NCI-H526 (cell line): ENCODE measurements around the gene SLC8A3.
A peak's percentile ranks its signal among the peaks of the same experiment; 100 is the strongest.

Experiments
- DNase-seq, 2 experiments: peaks; one replicate each; lab custom pipeline; 2025; lab: John Stamatoyannopoulos, UW

The SLC8A3 gene

DNA sequence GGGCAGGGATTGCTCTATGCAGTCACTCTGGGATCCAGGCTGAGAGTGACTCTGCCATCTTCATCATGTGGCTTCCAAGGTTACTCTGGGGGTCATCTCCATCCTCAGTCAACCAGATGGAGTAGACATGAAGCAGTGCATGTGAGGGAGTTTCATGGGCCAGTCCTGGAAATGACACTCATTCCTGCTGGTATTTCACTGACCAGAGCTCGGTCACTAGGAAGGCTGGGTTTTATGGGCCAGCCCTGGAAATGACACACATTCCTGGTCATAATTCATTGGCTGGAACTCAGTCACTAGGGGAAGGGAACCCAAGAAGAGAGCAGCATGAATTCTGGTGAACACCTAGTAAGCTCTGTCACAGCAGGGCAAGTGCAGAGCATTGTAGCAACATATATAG is 164.9 kb downstream of the SLC8A3 start:
- no peak for DNase-seq

DNA sequence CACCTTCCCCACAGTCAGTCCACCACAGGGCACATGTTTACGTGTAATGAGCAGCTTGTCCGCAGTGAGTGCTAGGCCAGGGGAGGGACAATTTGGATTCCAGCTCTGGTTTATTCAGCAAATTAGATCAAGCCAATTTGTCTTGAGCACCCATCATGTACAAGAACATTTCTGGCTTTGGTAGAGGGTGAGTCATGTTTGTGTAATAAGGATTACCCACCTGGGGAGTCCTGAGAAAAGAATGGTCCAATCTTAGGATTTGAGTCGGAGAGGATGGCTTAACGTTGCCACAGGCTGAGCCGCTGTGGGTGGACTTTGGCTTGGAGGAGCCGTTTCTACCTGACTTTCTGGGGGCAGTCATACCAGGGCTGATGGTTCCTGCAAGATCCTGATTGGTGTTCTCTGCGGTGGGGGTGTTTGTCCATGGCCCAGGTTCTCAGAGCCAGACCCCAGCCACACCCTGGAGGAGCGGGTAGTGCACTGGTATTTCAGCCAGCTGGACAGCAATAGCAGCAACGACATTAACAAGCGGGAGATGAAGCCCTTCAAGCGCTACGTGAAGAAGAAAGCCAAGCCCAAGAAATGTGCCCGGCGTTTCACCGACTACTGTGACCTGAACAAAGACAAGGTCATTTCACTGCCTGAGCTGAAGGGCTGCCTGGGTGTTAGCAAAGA is 165.8 kb downstream of the SLC8A3 start:
- no peak for DNase-seq

DNA sequence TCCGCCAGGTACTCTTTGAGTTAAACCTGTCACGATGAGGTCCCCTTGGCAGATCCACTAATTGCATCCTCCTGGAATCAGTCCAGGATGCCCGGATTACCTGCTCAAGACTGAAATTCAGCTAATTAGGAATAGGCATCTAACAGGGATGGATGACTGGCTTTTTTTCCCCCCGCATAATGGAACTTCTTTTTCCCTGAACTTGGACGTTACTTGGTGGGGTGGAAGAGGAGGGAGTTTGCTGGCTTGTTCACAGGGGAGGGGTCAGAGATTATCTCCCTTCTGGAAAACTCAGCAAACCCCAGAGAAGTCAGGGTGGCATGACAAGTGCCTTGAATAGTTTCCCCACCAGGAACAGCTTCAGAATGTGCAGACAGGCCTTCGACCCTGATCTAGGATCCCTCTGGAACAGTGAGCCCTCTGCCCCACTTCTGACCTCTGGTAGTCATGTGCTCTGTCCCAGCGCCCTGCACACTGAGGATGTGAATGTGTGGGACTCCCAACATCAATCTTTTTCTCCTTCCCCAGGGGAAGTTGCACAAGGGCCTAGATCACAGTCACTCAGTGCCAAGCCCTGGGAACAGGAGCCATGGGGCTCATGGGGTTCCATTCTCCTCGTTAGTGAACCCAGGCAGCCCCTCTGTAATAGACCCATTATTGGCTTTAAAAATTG is 167.1 kb downstream of the SLC8A3 start:
- no peak for DNase-seq

DNA sequence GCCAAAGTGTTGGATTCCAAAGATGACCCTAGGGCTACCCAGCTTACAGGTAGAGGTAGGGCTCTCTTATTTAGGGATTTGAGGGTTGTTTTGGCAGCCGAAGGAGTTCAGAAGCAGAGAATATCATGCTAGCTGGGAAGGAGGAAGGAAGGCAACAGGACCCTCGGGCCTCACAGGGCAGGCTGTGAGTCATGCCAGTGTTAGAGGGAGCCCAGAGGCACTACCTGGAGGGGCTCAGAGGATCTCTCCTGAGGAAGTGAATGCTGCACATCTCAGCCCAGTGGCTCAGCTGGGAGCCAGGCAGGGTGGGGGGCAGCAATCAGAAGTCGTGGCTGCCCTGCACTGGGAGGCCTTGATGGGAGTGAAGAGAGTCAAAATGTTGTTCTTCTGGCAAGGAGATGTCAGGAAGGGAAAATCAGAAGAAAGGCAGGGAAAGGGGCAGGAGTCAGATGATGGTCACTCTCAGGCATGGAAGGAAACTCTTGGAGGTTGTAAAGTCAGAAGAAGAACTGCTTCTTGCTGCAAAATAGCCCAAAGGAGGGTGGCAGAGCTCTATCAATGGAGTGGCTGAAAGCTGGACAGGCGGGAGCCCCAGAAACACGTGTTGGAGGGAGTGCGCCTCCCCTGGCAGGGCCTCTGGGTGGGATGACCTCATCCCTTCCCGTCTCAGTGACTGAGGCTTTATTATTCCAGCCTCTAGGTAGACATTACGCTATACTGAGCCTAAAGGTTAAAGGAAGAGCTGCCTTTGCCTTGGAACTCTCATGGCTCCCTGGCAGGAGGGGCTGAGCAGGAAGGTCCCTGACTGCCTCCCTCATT is 168.2 kb downstream of the SLC8A3 start:
- no peak for DNase-seq

DNA sequence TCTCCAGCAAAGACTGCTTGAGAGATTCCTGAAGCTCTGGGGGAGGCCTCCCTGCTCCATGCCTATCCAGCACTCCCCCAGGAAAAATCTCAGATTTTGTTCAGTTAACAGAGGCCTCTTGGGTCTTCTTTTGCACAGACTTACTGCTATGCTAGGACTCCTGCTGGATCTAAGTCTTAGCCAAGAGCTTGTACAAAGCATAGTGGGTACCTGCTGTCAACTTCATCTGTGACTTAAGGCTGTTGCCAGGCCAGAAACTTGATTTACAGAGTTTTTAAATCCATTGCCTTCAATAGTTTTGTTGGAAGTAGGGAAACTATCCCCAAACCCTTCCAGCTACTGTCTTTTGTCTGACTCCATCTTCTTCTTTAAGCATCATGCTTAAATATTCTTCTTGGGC is 169.1 kb downstream of the SLC8A3 start:
- DNase-seq = no peak

DNA sequence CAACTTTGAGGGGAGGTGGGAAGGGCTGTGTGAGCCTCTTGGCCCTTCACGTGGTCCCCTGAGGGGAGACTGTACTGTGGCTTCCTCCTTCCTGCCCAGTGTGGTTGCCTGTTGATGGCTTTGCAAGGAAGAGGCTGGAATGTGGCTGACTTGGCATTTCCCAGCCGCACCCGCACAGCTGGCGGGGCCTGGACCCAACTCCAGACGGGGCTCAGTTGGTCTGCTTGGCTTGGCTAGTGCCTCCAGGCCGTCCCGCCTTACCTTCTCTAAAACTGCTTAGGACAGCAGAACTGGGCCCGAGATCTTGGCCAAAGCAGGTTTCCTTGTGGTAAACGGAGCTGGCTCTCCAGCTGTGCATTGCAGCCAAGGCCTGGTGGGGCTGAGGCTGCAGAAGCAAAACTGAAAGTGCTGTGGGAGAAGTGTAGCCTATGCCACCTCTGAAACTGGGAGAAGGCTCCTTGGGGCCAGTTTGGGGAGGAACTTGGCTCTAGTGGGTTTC is 170.0 kb downstream of the SLC8A3 start:
- no peak for DNase-seq

DNA sequence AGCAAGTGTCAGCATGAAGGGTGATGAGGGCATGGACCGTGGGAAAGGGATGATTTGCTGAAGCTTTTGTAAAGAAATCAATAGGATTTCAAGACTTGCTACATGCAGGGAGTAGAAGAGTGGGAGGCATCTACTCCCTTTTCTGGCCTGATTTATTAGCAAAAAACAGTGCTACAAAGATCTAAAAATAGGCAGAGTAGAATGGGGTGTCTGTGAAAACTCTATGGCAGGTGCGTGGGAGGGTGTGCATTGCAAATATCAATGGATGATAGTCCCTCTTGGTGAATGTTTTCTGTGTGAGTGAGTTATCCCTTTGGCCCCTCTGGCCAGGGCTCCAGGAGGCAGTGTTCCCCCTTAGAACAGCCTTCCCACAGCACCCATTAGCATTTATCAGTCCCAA is 170.5 kb downstream of the SLC8A3 start:
- no peak for DNase-seq

DNA sequence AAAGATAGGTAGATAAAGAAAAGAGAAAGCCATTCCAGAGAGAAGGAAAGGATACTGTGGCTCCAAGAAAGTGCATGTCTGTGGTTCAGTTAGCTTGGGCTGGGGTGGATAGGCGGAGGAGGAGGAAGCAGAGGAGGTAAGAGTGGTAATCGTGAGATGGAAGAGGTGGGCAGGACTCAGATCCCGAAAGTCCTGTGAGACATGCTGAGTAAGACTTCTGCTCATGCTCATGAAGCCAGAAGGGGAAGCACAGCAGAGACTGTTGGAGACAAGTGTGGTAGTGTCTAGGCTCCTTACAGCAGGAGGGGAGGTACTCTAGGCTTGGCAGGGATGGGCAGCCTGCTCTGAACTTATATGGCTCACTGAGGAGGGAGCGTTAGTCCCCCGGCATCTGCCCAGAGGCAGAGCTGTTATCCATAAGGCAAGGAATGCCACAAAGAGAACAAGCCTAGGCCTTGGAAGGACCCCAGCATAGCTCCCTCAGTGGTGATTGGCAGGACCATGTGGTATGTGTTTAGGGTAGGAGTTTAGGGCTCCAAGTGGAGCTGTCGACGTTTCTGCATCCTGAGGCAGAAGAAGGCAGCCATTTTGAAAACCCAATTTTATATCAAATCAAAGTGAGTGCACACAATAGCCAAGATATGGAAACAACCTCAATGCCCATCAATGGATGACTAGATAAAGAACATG is 174.2 kb downstream of the SLC8A3 start:
- no peak for DNase-seq

DNA sequence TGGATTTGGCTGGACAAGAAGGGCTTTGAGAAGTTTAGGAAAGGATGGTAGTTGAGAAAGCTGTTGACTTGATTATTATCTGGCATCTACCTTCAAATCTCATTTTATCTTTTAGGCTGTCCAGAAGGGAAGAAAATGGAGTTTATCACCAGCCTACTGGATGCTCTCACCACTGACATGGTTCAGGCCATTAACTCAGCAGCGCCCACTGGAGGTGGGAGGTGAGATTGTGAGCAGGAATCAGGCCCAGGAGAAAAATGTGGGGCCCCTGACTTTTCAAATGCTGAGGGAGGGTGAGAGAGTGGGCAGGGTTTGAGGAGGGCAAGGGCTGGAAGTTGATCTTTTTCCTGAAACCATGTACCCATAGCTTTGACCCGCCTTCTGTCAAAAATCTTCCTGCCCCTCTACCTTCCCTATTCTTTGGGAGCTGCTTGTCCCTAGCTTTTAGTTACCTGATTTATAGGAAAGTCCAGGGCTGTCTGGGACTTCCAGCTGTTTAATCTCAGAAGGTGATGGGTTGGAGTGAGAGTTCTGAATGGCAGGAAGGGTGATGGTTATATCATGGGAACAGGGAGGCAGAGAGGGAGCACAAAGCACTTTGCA is 175.4 kb downstream of the SLC8A3 start:
- DNase-seq = peak in 1 of 2 experiments; percentile 43

DNA sequence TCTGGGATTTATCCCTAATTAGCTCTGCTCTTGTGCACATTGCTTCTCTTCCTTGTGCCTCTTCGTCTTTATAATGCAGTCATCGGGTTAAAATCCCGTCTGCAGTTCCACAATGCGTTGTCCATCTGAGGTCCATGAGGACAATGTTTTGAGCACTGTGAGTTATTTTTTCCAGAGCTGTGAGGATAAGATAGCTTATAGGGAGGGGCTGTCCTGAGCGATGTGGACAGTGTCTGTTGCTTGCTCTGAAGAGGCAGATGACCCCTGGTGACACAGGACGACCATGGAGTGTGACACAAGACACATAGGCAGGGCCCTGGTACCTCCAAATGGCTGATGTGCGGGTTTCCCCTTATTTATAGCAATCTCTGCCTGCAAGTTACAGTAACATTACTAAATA is 177.0 kb downstream of the SLC8A3 start:
- DNase-seq = no peak

DNA sequence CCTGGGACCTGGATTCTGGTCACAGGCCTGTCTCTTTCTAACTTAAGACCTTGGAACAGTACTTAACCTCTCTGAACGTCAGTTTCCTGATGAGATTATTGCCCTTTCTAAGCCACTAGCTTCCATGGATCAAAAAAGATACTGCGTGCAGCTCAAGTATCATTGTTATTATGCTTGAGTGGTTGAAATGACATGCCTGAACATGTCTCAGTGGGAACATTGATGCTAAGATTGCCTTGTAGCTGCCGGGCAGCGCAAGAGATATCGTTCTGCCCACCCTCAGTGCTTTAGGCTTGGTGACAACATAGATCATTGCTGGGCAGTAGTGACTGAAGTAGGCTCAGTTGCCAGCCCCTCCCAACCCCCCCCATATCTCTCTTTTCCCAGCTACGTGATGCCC is 177.7 kb downstream of the SLC8A3 start:
- peak; percentile 58 to 72 for DNase-seq

DNA sequence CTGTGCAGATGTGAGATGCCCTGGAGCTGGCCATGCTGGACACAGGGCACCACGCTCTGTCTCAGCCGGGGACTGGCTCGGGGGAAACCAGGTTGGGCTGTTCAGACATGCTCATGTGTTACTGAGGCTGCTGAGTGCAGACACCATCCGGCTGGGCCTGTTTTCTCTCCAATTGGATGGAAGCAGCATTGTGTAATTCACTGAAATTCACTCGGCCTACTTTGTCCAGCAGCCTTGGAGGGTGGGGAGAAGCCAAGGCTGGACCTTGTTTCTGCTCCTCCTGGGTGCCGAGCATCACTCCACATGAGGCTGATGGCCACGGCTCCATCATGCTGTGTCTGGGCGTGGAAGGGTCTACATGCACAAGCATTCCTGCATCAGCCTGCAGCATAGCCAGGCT is 178.8 kb downstream of the SLC8A3 start:
- no peak for DNase-seq

DNA sequence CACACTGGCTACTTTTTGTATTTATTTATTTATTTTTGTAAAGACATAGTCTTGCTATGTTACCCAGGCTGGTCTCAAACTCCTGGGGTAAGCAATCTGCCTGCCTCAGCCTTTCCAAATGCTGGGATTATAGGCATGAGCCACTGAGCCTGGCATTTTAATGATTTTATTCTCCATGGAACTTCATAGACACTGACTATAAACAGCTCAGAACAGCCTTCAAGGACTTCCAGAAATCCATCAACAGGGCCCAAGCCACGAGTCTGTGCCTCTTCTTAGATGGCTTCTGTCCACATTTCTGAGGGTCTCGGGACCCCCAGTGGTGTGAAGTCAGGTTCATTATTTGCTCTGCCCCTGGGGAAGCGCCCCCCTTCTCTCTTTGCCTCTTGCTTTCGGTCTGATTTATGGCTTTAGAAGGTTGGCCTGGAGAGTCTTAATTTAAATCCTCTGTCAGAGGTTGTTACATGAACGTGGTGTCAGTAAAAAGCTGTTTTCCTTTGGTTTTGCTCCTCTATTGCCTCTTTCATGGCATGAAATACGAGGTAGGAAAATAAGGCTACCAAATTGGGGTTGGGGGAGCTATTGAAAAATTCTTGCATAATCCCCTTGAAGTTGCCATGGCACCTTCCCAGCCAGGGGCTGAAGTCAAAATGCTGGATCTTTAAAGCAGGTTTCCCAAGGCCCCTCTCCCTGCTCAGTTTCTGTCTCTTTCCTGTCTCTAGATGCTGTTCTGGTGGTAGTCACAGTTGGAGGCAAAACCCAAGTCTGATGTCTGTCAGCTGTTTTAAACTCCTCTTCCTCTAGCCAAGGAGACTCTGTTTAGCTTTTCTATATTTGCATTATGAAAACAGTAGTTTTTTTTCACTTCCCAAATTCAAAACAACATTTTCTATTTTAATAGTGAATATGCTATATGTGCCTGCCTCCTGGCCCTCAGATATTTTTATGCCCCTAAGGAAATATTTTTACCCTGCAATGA is 180.2 kb downstream of the SLC8A3 start:
- DNase-seq = no peak

DNA sequence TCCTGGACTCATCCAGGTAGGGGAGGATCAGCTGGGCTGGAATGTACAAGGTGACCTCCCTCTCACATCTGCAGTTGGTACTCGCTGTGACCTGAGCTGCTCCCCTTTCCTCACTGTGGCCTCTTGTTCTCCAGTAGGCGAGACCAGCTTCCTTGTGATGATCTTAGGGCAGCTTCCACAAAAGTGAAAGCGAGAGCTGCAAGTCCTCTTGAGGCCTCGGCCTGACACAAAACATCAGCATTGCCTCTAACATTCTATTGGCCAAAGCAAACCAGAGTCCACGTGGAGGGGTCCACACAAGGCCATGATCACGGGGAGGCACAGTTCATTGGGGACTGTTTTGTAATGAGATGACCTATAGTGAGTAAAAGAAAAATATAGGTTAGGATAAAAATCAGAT is 182.1 kb downstream of the SLC8A3 start:
- DNase-seq = no peak

DNA sequence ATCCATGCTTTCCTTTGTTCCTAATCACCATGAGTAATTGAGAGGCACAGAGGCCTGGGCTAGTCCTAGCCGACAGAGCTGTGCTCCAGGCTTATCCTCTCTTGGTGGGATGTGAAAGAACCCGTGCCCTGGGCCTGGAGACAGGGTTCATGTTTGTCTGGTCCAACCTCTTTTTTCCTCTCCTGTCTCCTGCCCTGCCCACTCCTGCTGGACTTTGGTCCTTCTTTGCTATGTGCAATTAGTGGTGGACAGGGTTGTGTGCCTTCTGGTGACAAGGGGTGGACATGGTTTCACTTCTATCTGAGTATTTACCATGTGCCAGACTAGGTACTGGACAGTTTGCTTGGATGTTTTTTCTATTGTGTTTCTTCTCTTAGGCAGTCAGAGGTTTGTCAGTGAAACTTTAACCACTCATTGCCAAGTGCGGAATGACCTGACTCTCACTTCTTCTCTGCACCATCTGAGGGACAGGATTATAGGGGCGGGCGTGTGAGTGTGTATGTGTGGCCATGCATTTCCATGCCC is 183.4 kb downstream of the SLC8A3 start:
- DNase-seq = peak in 1 of 2 experiments; percentile 10

DNA sequence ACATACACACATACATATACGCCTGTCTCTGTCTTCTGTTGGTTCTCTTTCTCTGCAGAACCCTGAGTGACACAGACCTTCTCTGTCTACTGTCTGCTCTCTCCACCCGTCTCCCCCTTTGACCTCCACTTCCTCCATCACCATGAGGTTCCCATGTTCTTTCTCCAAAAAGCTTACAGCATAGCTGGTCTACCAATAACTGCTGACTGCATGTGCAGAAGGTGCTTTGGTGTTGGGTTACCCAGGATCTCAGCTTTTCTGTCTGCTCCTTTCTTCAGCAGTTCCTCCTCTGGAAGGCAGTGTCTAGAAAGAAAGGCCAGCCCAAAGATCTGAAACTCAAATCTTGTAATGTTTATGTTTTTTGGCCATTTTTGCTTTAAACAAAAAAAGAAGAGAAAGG is 184.0 kb downstream of the SLC8A3 start:
- no peak for DNase-seq

DNA sequence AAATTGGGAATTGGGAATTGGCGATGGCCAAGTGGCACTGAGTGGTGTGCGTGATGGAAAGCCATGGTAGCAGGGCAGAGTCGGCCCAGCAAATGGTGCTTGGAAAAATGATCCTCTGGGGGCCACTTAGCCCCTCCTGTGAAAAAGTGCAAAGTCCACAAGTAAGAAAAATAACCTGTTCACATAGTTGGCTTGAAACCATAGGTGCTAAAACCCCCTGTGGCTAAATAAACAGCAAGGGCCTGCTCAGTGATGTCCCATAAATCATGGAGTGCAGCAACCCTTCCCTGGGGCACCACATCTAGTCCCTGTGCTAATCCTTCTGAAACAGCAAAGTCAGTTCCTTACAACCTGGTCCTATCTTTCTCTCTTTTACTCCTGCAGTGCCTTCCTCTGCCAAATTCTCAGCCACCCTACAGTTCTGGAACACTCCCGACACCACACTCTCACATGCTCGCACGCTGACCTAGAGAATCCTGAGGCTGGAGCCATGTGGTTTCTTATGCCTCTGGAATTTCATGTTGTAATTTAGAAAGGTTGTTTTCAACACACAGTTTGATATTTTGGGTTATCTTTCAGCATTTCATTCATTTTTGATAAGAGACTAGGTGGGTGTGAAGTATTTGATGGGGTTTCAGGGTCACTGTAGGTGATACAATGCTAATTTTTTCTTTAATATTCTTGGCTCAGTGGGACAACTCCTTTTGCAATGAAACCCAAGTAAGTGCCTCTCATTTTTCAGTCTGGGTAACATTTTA is 186.0 kb downstream of the SLC8A3 start:
- DNase-seq = peak; percentile 7 to 29

DNA sequence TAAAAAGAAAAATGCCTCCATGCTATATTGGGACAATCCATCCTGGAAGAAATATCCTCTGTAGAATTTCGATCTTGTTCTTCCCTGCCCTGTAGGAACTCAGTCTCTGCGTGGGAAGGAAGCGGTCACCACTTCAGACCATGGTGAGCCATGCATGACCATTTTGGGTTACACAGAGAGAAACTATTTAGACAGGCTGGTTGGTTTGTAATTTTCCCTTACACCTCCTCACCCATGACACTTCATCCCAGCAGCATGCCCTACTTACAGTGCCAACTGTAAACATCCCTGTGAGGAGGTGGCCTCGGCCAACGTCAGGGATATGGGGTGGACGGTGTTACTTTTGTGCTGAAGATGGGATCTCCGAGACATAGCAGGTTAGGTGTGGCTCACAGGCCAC is 188.2 kb downstream of the SLC8A3 start:
- no peak for DNase-seq

DNA sequence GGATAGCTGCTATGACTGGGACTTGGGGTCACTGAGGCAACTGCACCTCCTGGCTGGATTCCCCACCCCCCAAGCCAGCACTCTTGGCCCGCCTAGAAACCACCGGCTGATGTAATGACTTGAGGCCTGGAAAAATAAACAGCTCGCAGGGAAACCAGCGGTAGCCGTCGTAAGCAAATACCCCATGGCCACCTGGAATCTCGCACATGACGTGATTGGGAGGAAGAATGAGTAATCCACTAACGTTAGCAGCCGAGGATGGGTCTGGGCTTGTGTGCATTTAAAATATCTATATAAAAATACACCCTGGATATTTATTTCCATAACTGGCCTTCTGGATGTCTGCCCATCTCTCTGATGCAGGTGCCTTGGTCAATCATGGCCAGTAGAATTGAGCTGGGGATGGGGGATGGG is 189.5 kb downstream of the SLC8A3 start:
- peak; percentile 91 for DNase-seq

DNA sequence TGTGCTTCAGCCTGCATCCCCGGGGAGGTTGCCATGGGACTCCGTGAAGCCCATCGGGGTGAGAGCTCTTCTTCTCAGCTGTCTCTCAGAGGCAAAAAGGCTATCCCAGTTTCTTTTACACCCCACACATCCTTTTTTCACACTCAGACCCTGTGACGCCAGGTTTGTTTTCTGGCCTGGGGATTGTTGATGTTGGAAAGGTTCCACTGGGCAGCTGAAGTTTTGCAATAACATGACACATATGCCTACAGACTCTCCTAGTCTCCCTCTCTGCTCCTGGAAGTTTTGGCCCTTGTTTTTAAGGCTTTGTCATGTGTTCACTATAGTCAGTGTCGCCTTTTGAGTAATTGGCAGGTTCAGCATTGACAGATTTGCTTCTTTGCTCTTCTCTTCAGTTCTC is 190.9 kb downstream of the SLC8A3 start:
- DNase-seq = no peak
